Measurements from ENCODE around the gene TRIP6.

The TRIP6 gene

GRCh38 chr7:100865938-100866728, 1.1 kb upstream of the TRIP6 start:
- ChIA-PET POLR2A (interaction anchor here (1.0 to 1.6 kb wide), 4 partner anchors 9 to 39 kb away, joined by 4 to 15 read pairs (median 6); partner anchors contain the start of genes EPHB4, SRRT and UFSP1), CTCF (no interaction called here)
- no peak for DNase-seq (ENCODE audit: extremely low spot score)
- TF ChIP-seq ARNT (IDR thresholded peaks at IDR 0.05) (no peak), FOXM1 (IDR thresholded peaks at IDR 0.05; ENCODE audit: borderline replicate concordance) (no peak), ZNF384 (IDR thresholded peaks at IDR 0.05) (no peak), PKNOX1 (IDR thresholded peaks at IDR 0.05) (no peak)

- POLR2A ChIA-PET = interaction anchor here (0.6 to 1.6 kb wide), 5 partner anchors 9 to 39 kb away, joined by 3 to 15 read pairs (median 4); partner anchors contain the start of genes EPHB4, SRRT and UFSP1
These were observed 503 bp upstream of the TRIP6 start for GRCh38 chr7:100866729-100867039.

GRCh38 chr7:100867776-100868485, 744 bp downstream of the TRIP6 start:
- TF ChIP-seq ELF4 (IDR thresholded peaks at IDR 0.05) (no peak), NFRKB (IDR thresholded peaks at IDR 0.05) (no peak), SUZ12 (IDR thresholded peaks at IDR 0.05) (no peak), FOXK2 (IDR thresholded peaks at IDR 0.05) (no peak), TARDBP (IDR thresholded peaks at IDR 0.05) (no peak), LEF1 (IDR thresholded peaks at IDR 0.05; ENCODE audit: borderline replicate concordance) (no peak), ZNF384 (IDR thresholded peaks at IDR 0.05) (no peak), BHLHE40 (IDR thresholded peaks at IDR 0.05; ENCODE audit: borderline replicate concordance) (no peak), ARNT (IDR thresholded peaks at IDR 0.05) (no peak), PKNOX1 (IDR thresholded peaks at IDR 0.05) (no peak), L3MBTL2 (conservative IDR thresholded peaks at IDR 0.05) (no peak), CTBP1 (IDR thresholded peaks at IDR 0.05; ENCODE audit: borderline replicate concordance) (no peak), FOXA1 (IDR thresholded peaks at IDR 0.05) (no peak), HDGF (IDR thresholded peaks at IDR 0.05; ENCODE audit: borderline replicate concordance) (no peak), FOXM1 (IDR thresholded peaks at IDR 0.05; ENCODE audit: borderline replicate concordance) (no peak)
- ChIA-PET CTCF (no interaction called here), POLR2A (interaction anchor here (1.6 kb wide), 1 partner anchor 22 kb away, joined by 8 read pairs; the partner anchor contains the start of gene UFSP1)
- DNase-seq (ENCODE audit: extremely low spot score) = no peak

More at GRCh38 chr7:100866729-100867039, 503 bp upstream of the TRIP6 start:
- TF ChIP-seq BHLHE40 (IDR thresholded peaks at IDR 0.05; ENCODE audit: borderline replicate concordance) (no peak), L3MBTL2 (conservative IDR thresholded peaks at IDR 0.05) (no peak), CTBP1 (IDR thresholded peaks at IDR 0.05; ENCODE audit: borderline replicate concordance) (no peak), FOXM1 (IDR thresholded peaks at IDR 0.05; ENCODE audit: borderline replicate concordance) (no peak), HDGF (IDR thresholded peaks at IDR 0.05; ENCODE audit: borderline replicate concordance) (no peak), ZNF384 (IDR thresholded peaks at IDR 0.05) (no peak), FOXA1 (IDR thresholded peaks at IDR 0.05) (no peak), ARNT (IDR thresholded peaks at IDR 0.05) (no peak), LEF1 (IDR thresholded peaks at IDR 0.05; ENCODE audit: borderline replicate concordance) (no peak), ELF4 (IDR thresholded peaks at IDR 0.05) (no peak), PKNOX1 (IDR thresholded peaks at IDR 0.05) (no peak), SUZ12 (IDR thresholded peaks at IDR 0.05) (no peak), NFRKB (IDR thresholded peaks at IDR 0.05) (no peak), SP1 (IDR thresholded peaks at IDR 0.05) (no peak), FOXK2 (IDR thresholded peaks at IDR 0.05) (no peak), TARDBP (IDR thresholded peaks at IDR 0.05) (no peak)
- DNase-seq (ENCODE audit: extremely low spot score) = no peak
- CTCF ChIA-PET = no interaction called here

- CTCF ChIA-PET = no interaction called here
- no peak for TF ChIP-seq ELF4 (IDR thresholded peaks at IDR 0.05)
- TF ChIP-seq NFRKB (IDR thresholded peaks at IDR 0.05) = no peak
- no peak for TF ChIP-seq FOXK2 (IDR thresholded peaks at IDR 0.05)
- no peak for TF ChIP-seq PKNOX1 (IDR thresholded peaks at IDR 0.05)
- TF ChIP-seq ZNF384 (IDR thresholded peaks at IDR 0.05) = no peak
- TF ChIP-seq BHLHE40 (IDR thresholded peaks at IDR 0.05; ENCODE audit: borderline replicate concordance) = no peak
- no peak for TF ChIP-seq L3MBTL2 (conservative IDR thresholded peaks at IDR 0.05)
- TF ChIP-seq HDGF (IDR thresholded peaks at IDR 0.05; ENCODE audit: borderline replicate concordance) = no peak
- TF ChIP-seq TARDBP (IDR thresholded peaks at IDR 0.05) = no peak
- TF ChIP-seq ARNT (IDR thresholded peaks at IDR 0.05) = no peak
- no peak for TF ChIP-seq SUZ12 (IDR thresholded peaks at IDR 0.05)
- POLR2A ChIA-PET = interaction anchor here (1.2 to 6.2 kb wide), 6 partner anchors 13 to 344 kb away, joined by 4 to 158 read pairs (median 9); partner anchors contain the start of genes EPHB4, PLOD3, POP7 and UFSP1
- no peak for DNase-seq (ENCODE audit: extremely low spot score)
These were observed 6.6 kb downstream of the TRIP6 start for GRCh38 chr7:100873599-100874299.

- ChIA-PET CTCF (no interaction called here), POLR2A (interaction anchor here (1.2 to 6.2 kb wide), 6 partner anchors 13 to 343 kb away, joined by 4 to 158 read pairs (median 9); partner anchors contain the start of genes EPHB4, PLOD3, POP7 and UFSP1)
- no peak for TF ChIP-seq L3MBTL2 (conservative IDR thresholded peaks at IDR 0.05)
- TF ChIP-seq ARNT (IDR thresholded peaks at IDR 0.05) = no peak
- no peak for TF ChIP-seq NFRKB (IDR thresholded peaks at IDR 0.05)
- no peak for TF ChIP-seq CTBP1 (IDR thresholded peaks at IDR 0.05; ENCODE audit: borderline replicate concordance)
- no peak for TF ChIP-seq ZNF384 (IDR thresholded peaks at IDR 0.05)
- no peak for TF ChIP-seq ELF4 (IDR thresholded peaks at IDR 0.05)
- no peak for TF ChIP-seq BHLHE40 (IDR thresholded peaks at IDR 0.05; ENCODE audit: borderline replicate concordance)
- no peak for TF ChIP-seq FOXK2 (IDR thresholded peaks at IDR 0.05)
- TF ChIP-seq TARDBP (IDR thresholded peaks at IDR 0.05) = no peak
- no peak for TF ChIP-seq FOXM1 (IDR thresholded peaks at IDR 0.05; ENCODE audit: borderline replicate concordance)
These were observed 7.1 kb downstream of the TRIP6 start for GRCh38 chr7:100874300-100874576.

More at GRCh38 chr7:100874300-100874576, 7.1 kb downstream of the TRIP6 start:
- no peak for DNase-seq (ENCODE audit: extremely low spot score)

Data from HEK293T (cell line).